ENCODE measurements around the gene SUCLG2.

SUCLG2 gene

GRCh38 chr3:67648229-67648628 lies 6.2 kb downstream of the SUCLG2 start:
- DNase-seq = no peak

- DNase-seq = peak; percentile 97
Measured at GRCh38 chr3:67647390-67647878, 7.0 kb downstream of the SUCLG2 start.

- DNase-seq = peak; percentile 35
Measured at GRCh38 chr3:67646586-67647234, 7.7 kb downstream of the SUCLG2 start.

GRCh38 chr3:67644827-67645226 lies 9.6 kb downstream of the SUCLG2 start:
- no peak for DNase-seq

GRCh38 chr3:67642734-67643133 lies 11.7 kb downstream of the SUCLG2 start:
- DNase-seq = no peak

- no peak for DNase-seq
Measured at GRCh38 chr3:67642190-67642589, 12.2 kb downstream of the SUCLG2 start.

- DNase-seq = no peak
Measured at GRCh38 chr3:67641451-67641850, 13.0 kb downstream of the SUCLG2 start.

- peak; percentile 62 for DNase-seq
Measured at GRCh38 chr3:67640023-67640660, 14.3 kb downstream of the SUCLG2 start.

GRCh38 chr3:67637255-67637900 lies 17.0 kb downstream of the SUCLG2 start:
- DNase-seq = no peak

GRCh38 chr3:67635806-67636205 lies 18.6 kb downstream of the SUCLG2 start:
- peak; percentile 41 for DNase-seq

GRCh38 chr3:67635257-67635656 lies 19.2 kb downstream of the SUCLG2 start:
- peak; percentile 94 for DNase-seq

GRCh38 chr3:67630666-67631362 lies 23.6 kb downstream of the SUCLG2 start:
- DNase-seq = no peak

GRCh38 chr3:67624687-67625086 lies 29.7 kb downstream of the SUCLG2 start:
- DNase-seq = no peak

- DNase-seq = no peak
Measured at GRCh38 chr3:67624078-67624477, 30.3 kb downstream of the SUCLG2 start.

GRCh38 chr3:67622652-67623051 lies 31.8 kb downstream of the SUCLG2 start:
- no peak for DNase-seq

GRCh38 chr3:67620869-67621268 lies 33.5 kb downstream of the SUCLG2 start:
- DNase-seq = no peak

GRCh38 chr3:67619991-67620390 lies 34.4 kb downstream of the SUCLG2 start:
- no peak for DNase-seq

- DNase-seq = no peak
Measured at GRCh38 chr3:67617518-67617917, 36.9 kb downstream of the SUCLG2 start.

GRCh38 chr3:67616046-67616445 lies 38.4 kb downstream of the SUCLG2 start:
- no peak for DNase-seq

GRCh38 chr3:67614195-67614594 lies 40.2 kb downstream of the SUCLG2 start:
- no peak for DNase-seq

GRCh38 chr3:67610458-67610857 lies 44.0 kb downstream of the SUCLG2 start:
- DNase-seq = peak; percentile 84

GRCh38 chr3:67609709-67610108 lies 44.7 kb downstream of the SUCLG2 start:
- DNase-seq = no peak

GRCh38 chr3:67608034-67608433 lies 46.4 kb downstream of the SUCLG2 start:
- DNase-seq = no peak

GRCh38 chr3:67605377-67605776 lies 49.0 kb downstream of the SUCLG2 start:
- DNase-seq = peak; percentile 82
